GM12891 (cell line): Measurements from ENCODE around the gene NEK8.

Experiments used
- PAX5 ChIP-seq: IDR thresholded peaks from 2 replicates; pipeline ENCODE4 v1.6.1; 2011; ENCODE audit warnings: low read length, moderate library complexity, mild to moderate bottlenecking; ENCODE audit not compliant: insufficient read depth, severe bottlenecking
- POLR2A ChIP-seq: IDR thresholded peaks from 2 replicates; pipeline ENCODE4 v1.6.1; 2011; ENCODE audit warnings: low read depth, low read length, control low read depth
- POLR2AphosphoS5 ChIP-seq: IDR thresholded peaks from 2 replicates; pipeline ENCODE4 v1.6.1; 2011; ENCODE audit warnings: low read depth, low read length, control low read depth
- POU2F2 ChIP-seq: IDR thresholded peaks from 2 replicates; pipeline ENCODE4 v1.6.1; 2011; ENCODE audit warnings: low read depth, mild to moderate bottlenecking, control low read depth, low read length, moderate library complexity
- SPI1 ChIP-seq: IDR thresholded peaks from 2 replicates; pipeline ENCODE4 v1.6.1; 2011; ENCODE audit warnings: low read depth, low read length, control low read depth
- TAF1 ChIP-seq: IDR thresholded peaks from 2 replicates; pipeline ENCODE4 v1.6.1; 2011; ENCODE audit warnings: low read depth, low read length, control low read depth

DNA sequence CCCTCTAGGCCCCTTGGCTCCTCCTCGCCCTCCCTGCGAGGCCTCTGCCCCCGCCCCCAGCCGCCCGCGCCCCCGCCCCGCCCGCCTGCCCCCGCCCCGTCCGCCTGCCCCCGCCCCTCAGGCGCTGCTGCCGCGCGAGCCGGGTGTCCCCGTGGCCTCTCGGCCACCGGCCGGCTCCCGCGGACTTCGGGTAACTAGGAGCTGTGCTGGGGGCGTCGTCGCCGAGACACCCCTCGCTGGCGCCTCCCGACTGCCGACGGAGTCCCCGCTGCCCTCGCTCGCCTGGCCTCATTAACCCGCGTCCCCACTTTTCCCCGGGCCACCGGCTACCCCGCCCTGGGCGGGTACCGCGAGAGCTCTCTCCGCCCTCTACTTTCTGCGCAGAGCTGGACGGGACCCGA lies 2.4 kb upstream of the NEK8 start, which contains the start of gene TLCD1:
- no peak for TF ChIP-seq POLR2A
- TF ChIP-seq POLR2AphosphoS5: no peak
- TF ChIP-seq SPI1: no peak
- TF ChIP-seq TAF1: no peak
- no peak for TF ChIP-seq PAX5
- TF ChIP-seq POU2F2: no peak
